ENCODE results near the gene CWH43.
A peak's percentile ranks its signal among the peaks of the same experiment; 100 is the strongest.

- TF ChIP-seq POLR2A (IDR thresholded peaks at IDR 0.05; ENCODE audit: extremely low read depth, insufficient read length): no peak
- no peak for TF ChIP-seq MYC (IDR thresholded peaks at IDR 0.05; ENCODE audit: low read depth, low read length)
- TF ChIP-seq CTCF (IDR thresholded peaks at IDR 0.05; ENCODE audit: low read depth, low read length): peak; percentile 81
These were observed 46.5 kb downstream of the CWH43 start for GRCh38 chr4:49032440-49033161.

Data from NB4 (cell line).